ENCODE measurements around the gene PRR29.

Gene PRR29

DNA sequence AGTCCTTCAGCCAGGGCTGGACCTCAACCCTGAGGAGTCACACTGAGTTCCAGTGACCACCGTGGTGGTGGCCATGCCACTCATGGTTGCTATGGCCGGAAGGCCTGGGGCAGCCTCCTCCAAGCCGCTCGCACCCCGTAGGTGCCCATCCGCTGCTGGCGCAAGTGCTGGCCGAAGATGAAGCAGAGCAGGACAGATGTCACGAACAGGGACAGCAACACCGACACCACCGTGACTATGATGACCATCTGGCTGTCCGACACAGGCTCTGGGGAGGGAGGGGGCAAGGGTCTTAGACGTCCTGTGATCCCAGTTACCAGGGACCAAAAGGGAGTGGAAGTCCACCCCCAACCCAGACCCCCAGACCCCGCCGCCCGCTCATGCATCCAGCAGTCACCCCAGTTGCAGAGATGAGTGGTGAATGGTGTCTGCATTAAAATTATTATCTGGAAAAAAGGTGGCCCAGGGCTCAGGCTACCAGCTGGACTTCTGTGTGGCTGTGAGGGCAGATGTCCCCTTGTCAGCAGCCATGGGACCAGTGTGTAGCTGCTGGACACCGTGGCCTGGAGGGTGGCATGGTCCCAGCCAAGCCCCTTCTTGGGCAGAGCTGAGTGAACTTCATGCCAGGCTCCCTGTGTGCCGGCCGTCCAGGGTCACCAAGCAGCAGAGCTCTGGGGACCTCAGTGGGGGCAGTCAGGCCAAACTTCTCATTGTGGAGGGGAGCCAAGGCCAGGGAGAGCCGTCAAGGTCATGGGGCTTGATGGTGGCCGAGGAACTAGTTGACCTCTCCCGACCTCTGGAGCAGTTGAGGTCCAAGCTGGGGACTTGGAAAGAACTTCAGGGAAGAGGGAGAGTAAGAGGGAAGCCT lies 4.7 kb downstream of the PRR29 start:
- H4K20me1 ChIP-seq (ENCODE audit: insufficient read depth, low read length), result no peaks in the 10 kb centered on the region

DNA sequence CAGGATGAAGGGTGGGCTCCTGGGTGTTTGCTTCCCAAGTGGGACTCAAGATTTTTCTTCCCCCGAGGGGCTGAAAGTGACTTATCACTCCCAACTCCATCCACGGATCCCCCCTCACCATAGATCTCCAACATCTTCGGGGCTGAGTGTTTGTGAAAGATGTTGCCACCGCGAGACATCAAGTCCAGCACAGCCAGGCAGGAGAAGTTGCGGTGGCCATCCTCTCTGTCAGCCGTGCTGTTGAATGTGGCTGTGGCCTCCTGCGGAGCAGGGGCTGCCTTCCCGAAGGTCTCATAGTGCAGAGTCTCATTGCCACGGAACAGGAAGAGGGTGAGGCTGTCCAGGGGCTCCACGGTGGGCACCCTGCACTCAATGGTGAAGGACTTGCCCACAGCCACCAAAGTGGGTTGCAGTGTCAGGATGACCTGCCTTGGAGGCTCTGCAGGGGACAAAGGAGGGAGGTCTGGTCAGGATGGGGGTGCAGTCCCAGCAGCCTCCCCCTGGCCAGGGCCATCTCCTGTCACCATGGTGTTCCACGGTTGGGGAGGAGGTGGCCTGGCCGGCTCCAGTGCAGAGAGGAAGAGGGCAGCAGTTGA lies 5.5 kb downstream of the PRR29 start:
- no peak overlapping the region for H2AFZ ChIP-seq (ENCODE audit: low read depth, low read length)
- no peak overlapping the region for H3K9ac ChIP-seq (ENCODE audit: low read length)
- H3K27ac ChIP-seq (ENCODE audit: low read length), result no peak overlapping the region
- no peaks in the 10 kb centered on the region for H3K27me3 ChIP-seq (ENCODE audit: low read depth, low read length)
- H3K36me3 ChIP-seq (replicated peaks; ENCODE audit: low read depth, low read length), result peaks cover 8% of the 10 kb centered on the region
- no peaks in the 10 kb centered on the region for H3K9me3 ChIP-seq (ENCODE audit: insufficient read depth, low read length)
- H3K4me2 ChIP-seq (ENCODE audit: low read length), result no peak overlapping the region
- H3K4me1 ChIP-seq (ENCODE audit: low read length), result 0 out of 2 replicates have a peak, but pooled peaks cover 3% of the 10 kb centered on the region
- H4K20me1 ChIP-seq (ENCODE audit: insufficient read depth, low read length), result no peaks in the 10 kb centered on the region
- H3K79me2 ChIP-seq (ENCODE audit: low read length), result no peaks in the 10 kb centered on the region
- H3K4me3 ChIP-seq (ENCODE audit: low read length), result no peak overlapping the region
- no peak for TF ChIP-seq EZH2phosphoT487 (IDR thresholded peaks at IDR 0.05; ENCODE audit: low read depth)
- TF ChIP-seq, protein P1, sequence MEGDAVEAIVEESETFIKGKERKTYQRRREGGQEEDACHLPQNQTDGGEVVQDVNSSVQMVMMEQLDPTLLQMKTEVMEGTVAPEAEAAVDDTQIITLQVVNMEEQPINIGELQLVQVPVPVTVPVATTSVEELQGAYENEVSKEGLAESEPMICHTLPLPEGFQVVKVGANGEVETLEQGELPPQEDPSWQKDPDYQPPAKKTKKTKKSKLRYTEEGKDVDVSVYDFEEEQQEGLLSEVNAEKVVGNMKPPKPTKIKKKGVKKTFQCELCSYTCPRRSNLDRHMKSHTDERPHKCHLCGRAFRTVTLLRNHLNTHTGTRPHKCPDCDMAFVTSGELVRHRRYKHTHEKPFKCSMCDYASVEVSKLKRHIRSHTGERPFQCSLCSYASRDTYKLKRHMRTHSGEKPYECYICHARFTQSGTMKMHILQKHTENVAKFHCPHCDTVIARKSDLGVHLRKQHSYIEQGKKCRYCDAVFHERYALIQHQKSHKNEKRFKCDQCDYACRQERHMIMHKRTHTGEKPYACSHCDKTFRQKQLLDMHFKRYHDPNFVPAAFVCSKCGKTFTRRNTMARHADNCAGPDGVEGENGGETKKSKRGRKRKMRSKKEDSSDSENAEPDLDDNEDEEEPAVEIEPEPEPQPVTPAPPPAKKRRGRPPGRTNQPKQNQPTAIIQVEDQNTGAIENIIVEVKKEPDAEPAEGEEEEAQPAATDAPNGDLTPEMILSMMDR (IDR thresholded peaks at IDR 0.05; ENCODE audit: low read depth, low read length), result no peak

More for the DNA sequence above, 4.7 kb downstream of the PRR29 start:
- Histone ChIP-seq H3K36me3 (replicated peaks; ENCODE audit: low read depth, low read length) (peaks cover 8% of the 10 kb centered on the region), H2AFZ (ENCODE audit: low read depth, low read length) (no peak overlapping the region), H3K27me3 (ENCODE audit: low read depth, low read length) (peaks cover 1% of the 10 kb centered on the region; the same call in 1 of the 2 replicates), H3K79me2 (ENCODE audit: low read length) (no peaks in the 10 kb centered on the region), H3K9me3 (ENCODE audit: insufficient read depth, low read length) (no peaks in the 10 kb centered on the region), H3K4me1 (ENCODE audit: low read length) (peaks cover 4% of the 10 kb centered on the region), H3K9ac (ENCODE audit: low read length) (no peak overlapping the region), H3K4me3 (ENCODE audit: low read length) (no peak overlapping the region), H3K27ac (ENCODE audit: low read length) (no peak overlapping the region), H3K4me2 (ENCODE audit: low read length) (no peak overlapping the region)
- no peak for TF ChIP-seq EZH2phosphoT487 (IDR thresholded peaks at IDR 0.05; ENCODE audit: low read depth)
- TF ChIP-seq, protein P1 (IDR thresholded peaks at IDR 0.05; ENCODE audit: low read depth, low read length), result no peak

DNA sequence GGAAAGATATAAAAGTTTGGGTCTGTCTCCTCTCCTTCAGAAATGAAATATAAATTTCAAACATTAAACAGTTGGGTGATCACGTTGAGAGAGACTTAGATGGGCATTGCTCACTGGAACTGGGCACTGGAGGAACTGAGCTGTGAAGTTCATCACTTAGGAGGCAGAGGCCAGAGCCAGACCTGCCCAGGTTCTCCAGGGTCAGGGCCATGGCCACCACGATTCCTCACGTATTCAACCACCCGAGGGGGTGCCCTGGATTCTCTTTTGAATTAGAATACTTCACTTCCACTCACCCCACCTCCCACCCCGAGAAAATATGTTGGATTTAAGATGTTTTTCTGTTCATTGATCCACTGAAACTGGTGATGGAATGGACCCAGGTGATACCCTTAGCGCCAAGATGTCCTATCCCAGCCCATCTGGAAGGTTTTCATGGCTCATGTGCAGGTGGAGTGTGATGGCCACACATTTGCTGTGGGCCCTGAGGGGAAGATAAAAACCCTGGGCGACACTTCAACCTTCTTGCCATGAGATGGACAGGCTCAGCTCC lies 6.1 kb downstream of the PRR29 start:
- Histone ChIP-seq H3K79me2 (ENCODE audit: low read length) (no peaks in the 10 kb centered on the region), H3K9me3 (ENCODE audit: insufficient read depth, low read length) (no peaks in the 10 kb centered on the region), H4K20me1 (ENCODE audit: insufficient read depth, low read length) (no peaks in the 10 kb centered on the region), H3K27me3 (ENCODE audit: low read depth, low read length) (no peaks in the 10 kb centered on the region), H3K4me1 (ENCODE audit: low read length) (no peaks in the 10 kb centered on the region), H3K27ac (ENCODE audit: low read length) (no peak overlapping the region), H3K9ac (ENCODE audit: low read length) (no peak overlapping the region), H3K36me3 (replicated peaks; ENCODE audit: low read depth, low read length) (peaks cover 10% of the 10 kb centered on the region), H2AFZ (ENCODE audit: low read depth, low read length) (no peak overlapping the region), H3K4me3 (ENCODE audit: low read length) (no peak overlapping the region), H3K4me2 (ENCODE audit: low read length) (no peak overlapping the region)
- TF ChIP-seq EZH2phosphoT487 (IDR thresholded peaks at IDR 0.05; ENCODE audit: low read depth), result no peak
- TF ChIP-seq, protein P1 (IDR thresholded peaks at IDR 0.05; ENCODE audit: low read depth, low read length), result no peak
